Pancreas (tissue), 10 donors: ENCODE results near the gene IDUA. TPM values are rescaled to one million over a fixed set of nuclear protein-coding genes. Genes with fewer than 3 reads are reported as not detected.

ENCODE experiments used
- ATAC-seq, 4 donors: fragments of 200-7000 bp; cut with Tn5 transposase; one replicate each; pipeline versions ENCODE4 v1.8.0 to v1.9.1; 2020; ENCODE audit warnings: mild to moderate bottlenecking in 4 of 4, moderate library complexity in 4 of 4
- DNase-seq, 6 donors: peaks; one replicate each; pipeline ENCODE4 v3.0.0-alpha.2; 2020
- FAIRE-seq: peaks from 2 replicates; lab custom pipeline; 2012; peaks lifted over from hg19 to GRCh38; lab: Jason Lieb, UNC
- H3K27ac ChIP-seq, 4 donors: fragments of 200-600 bp; sonication (generic); 1 replicate in 3 of 4; 2 replicates in 1 of 4; pipeline versions ENCODE4 v1.5.0 to v1.8.0; 2020
- H3K27me3 ChIP-seq, 4 donors: fragments of 200-600 bp; one replicate each; pipeline ENCODE4 v1.8.0; 2021
- H3K36me3 ChIP-seq, 3 donors: fragments of 200-600 bp; sonication (generic) in 1 of 3; one replicate each; pipeline versions ENCODE4 v1.5.0 to v1.8.0; 2020 to 2021
- H3K4me1 ChIP-seq, 3 donors: fragments of 200-600 bp; one replicate each; pipeline ENCODE4 v1.8.0; 2021
- H3K4me3 ChIP-seq, 4 donors: fragments of 200-600 bp; sonication (generic) in 2 of 4; one replicate each; pipeline versions ENCODE4 v1.5.0 to v1.8.0; 2020 to 2021
- H3K9me3 ChIP-seq, 4 donors: fragments of 200-600 bp; one replicate each; pipeline ENCODE4 v1.8.0; 2021
- WGBS, 2 donors: extraction: QIAGEN DNeasy Blood & Tissue Kit; methylation state at CpG; one replicate each; pipeline ENCODE4 v1.1.7; 2013; 5-methylcytosine and 5-hydroxymethylcytosine counted together
- intact Hi-C, 3 donors: fragments of 100-400 bp; cut with DNase I; formaldehyde crosslinking; loops; one replicate each; pipeline versions ENCODE4 v1.11.1 to v1.14.2; 2022
- polyA plus RNA-seq, 2 donors: library from polyadenylated mRNA; stranded (reverse); fragments of 200-250 nt; gene quantifications; one replicate each; pipeline ENCODE4 v1.2.3, GENCODE V29; 2013
- total RNA-seq, 6 donors: library from RNA; stranded (reverse); fragmentation: NEBNext Ultra II Directional in 4 of 6; extraction: Animal tissue kit (Norgen Biotek cat#: 25700) in 4 of 6; gene quantifications; one replicate each; pipeline versions ENCODE4 v1.2.1 to v1.2.4, GENCODE V29; 2021 to 2023
- TF ChIP-seq, protein P1 (sequence below), 4 donors: fragments of 200-600 bp; sonication (generic) in 3 of 4; IDR thresholded peaks; one replicate each; pipeline versions ENCODE4 v1.5.0 to v1.8.0; 2021; ENCODE audit warnings: antibody characterized with exemption in 4 of 4
- donor health status: healthy with polysubstance abuse.
- donor health status: DM: no; HTN: no; CAD: no; lungs with moderate emphysema.
- donor health status: DM: no; HTN: no; CAD: no.
- donor health status: control.
- donor health status: control.
- donor health status: Bipolar disorder and iron deficiency.
- donor health status: DM: yes; HTN: yes; CAD: no.
- donor health status: DM: no; HTN: no; CAD: no.
- donor health status: DM: no; HTN: no; CAD: no.
- donor health status: DM: yes; HTN: yes; CAD: no.

Gene IDUA
- total and polyA plus RNA-seq, 8 donors = 17.6 to 56.9 (median 23.3) TPM

DNA sequence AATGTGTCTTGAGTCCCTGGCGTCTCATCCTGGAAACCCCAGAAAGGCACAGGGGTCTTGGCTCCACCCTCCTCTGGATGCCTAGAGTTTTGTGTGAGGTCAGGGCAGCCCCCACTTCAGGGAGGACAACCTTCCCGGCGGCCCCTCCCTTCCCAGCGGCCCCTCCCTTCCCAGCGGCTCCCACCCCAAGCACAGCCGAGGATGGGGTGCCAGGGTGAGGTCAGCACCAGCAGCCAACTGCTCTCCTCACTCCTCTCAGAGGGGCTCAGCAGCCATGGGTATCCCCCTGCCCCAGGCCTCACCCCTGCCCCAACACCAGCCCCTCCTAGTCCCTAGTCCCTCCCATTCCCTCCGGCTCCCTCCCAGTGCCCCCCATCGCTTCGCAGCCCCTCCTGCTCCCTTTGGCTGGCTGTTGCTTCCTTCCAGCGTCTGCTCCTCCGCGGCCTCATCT lies 30.9 kb upstream of the IDUA start:
- no peak overlapping the region for H3K27ac ChIP-seq
- no peak for ATAC-seq
- H3K4me3 ChIP-seq = no peak overlapping the region
- 84 to 91% methylated on average over 10 to 12 of the region's 12 CpGs for WGBS, 2 donors
- no peaks in the 10 kb centered on the region for H3K36me3 ChIP-seq
- FAIRE-seq = no peak
- H3K4me1 ChIP-seq = no peaks in the 10 kb centered on the region
- H3K9me3 ChIP-seq = no peaks in the 10 kb centered on the region
- TF ChIP-seq, protein P1, sequence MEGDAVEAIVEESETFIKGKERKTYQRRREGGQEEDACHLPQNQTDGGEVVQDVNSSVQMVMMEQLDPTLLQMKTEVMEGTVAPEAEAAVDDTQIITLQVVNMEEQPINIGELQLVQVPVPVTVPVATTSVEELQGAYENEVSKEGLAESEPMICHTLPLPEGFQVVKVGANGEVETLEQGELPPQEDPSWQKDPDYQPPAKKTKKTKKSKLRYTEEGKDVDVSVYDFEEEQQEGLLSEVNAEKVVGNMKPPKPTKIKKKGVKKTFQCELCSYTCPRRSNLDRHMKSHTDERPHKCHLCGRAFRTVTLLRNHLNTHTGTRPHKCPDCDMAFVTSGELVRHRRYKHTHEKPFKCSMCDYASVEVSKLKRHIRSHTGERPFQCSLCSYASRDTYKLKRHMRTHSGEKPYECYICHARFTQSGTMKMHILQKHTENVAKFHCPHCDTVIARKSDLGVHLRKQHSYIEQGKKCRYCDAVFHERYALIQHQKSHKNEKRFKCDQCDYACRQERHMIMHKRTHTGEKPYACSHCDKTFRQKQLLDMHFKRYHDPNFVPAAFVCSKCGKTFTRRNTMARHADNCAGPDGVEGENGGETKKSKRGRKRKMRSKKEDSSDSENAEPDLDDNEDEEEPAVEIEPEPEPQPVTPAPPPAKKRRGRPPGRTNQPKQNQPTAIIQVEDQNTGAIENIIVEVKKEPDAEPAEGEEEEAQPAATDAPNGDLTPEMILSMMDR (IDR thresholded peaks at IDR 0.05) = no peak
- DNase-seq = peak in 2 of 6 donors; percentile 1 to 44
- intact Hi-C loops = no loop called here
- no peaks in the 10 kb centered on the region for H3K27me3 ChIP-seq

- FAIRE-seq = no peak
- 79 to 82% methylated on average over 14 of the region's 14 CpGs for WGBS, 2 donors
- DNase-seq = peak in 2 of 6 donors; percentile 1 to 49
- no peaks in the 10 kb centered on the region for H3K36me3 ChIP-seq
- no peaks in the 10 kb centered on the region for H3K9me3 ChIP-seq
- no peak overlapping the region for H3K27ac ChIP-seq
- intact Hi-C loops = no loop called here
- ATAC-seq = no peak
- no peaks in the 10 kb centered on the region for H3K27me3 ChIP-seq
- TF ChIP-seq, protein P1 (IDR thresholded peaks at IDR 0.05) = no peak
- no peaks in the 10 kb centered on the region for H3K4me1 ChIP-seq
- H3K4me3 ChIP-seq = no peak overlapping the region
These were observed 30.2 kb upstream of the IDUA start for GRCh38 chr4:956531-957230.

GRCh38 chr4:957231-957580 lies 29.6 kb upstream of the IDUA start:
- ATAC-seq (no peak), FAIRE-seq (no peak), DNase-seq (no peak)
- Histone ChIP-seq H3K36me3 (no peaks in the 10 kb centered on the region), H3K4me3 (no peak overlapping the region), H3K9me3 (no peaks in the 10 kb centered on the region), H3K27me3 (no peaks in the 10 kb centered on the region), H3K4me1 (no peaks in the 10 kb centered on the region), H3K27ac (no peak overlapping the region)
- WGBS, 2 donors = 78 to 83% methylated on average over 8 of the region's 8 CpGs
- intact Hi-C loops = no loop called here
- TF ChIP-seq, protein P1 (IDR thresholded peaks at IDR 0.05) = no peak

GRCh38 chr4:957581-958313 lies 29.1 kb upstream of the IDUA start:
- no peaks in the 10 kb centered on the region for H3K36me3 ChIP-seq
- ATAC-seq (no peak), FAIRE-seq (no peak), DNase-seq (peak in 4 of 6 donors; percentile 2 to 67 (median 32))
- intact Hi-C loops = no loop called here
- no peak overlapping the region for H3K4me3 ChIP-seq
- H3K4me1 ChIP-seq = no peaks in the 10 kb centered on the region
- H3K9me3 ChIP-seq = no peaks in the 10 kb centered on the region
- 94 to 95% methylated on average over 45 of the region's 45 CpGs for WGBS, 2 donors
- TF ChIP-seq, protein P1 (IDR thresholded peaks at IDR 0.05) = no peak
- no peaks in the 10 kb centered on the region for H3K27me3 ChIP-seq
- H3K27ac ChIP-seq = no peak overlapping the region

DNA sequence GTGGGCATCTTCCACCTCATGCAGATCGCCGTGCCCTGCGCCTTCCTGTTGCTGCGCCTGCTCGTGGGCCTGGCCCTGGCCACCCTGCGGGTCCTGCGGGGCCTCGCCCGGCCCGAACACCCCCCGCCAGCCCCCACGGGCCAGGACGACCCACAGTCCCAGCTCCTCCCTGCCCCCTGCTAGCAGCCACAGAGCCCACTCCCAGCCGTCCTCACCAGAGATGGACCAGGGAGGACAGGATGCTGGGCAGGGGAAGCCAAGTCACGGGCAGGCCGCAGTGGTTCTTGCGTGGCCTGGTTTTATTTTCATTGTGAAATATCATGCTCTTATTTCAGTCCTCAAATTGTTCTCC lies 28.6 kb upstream of the IDUA start:
- 92 to 95% methylated on average over 17 of the region's 17 CpGs for WGBS, 2 donors
- intact Hi-C loops = no loop called here
- peak in 1 of 6 donors; percentile 1 for DNase-seq

More for the DNA sequence above, 28.6 kb upstream of the IDUA start:
- Histone ChIP-seq H3K27ac (no peak overlapping the region), H3K9me3 (no peaks in the 10 kb centered on the region), H3K4me3 (no peak overlapping the region), H3K4me1 (no peaks in the 10 kb centered on the region), H3K36me3 (no peaks in the 10 kb centered on the region), H3K27me3 (no peaks in the 10 kb centered on the region)
- FAIRE-seq (no peak), ATAC-seq (no peak)
- TF ChIP-seq, protein P1 (IDR thresholded peaks at IDR 0.05) = no peak
